ENCODE measurements around the gene SPATA17. TPM values are rescaled to one million over a fixed set of nuclear protein-coding genes. Genes with fewer than 3 reads are reported as not detected.

The SPATA17 gene
- total RNA-seq, 1 donor from 2014 or later: 0.53 TPM

- Histone ChIP-seq H3K4me3 (ENCODE audit: low read depth, low read length) (no peak overlapping the region), H3K36me3 (ENCODE audit: control insufficient read depth, insufficient read depth, low read length) (no peaks in the 10 kb centered on the region), H3K27me3 (ENCODE audit: control insufficient read depth, insufficient read depth, low read length) (no peaks in the 10 kb centered on the region)
- no peak for DNase-seq (ENCODE audit: low read depth)
- TF ChIP-seq CTCF (IDR thresholded peaks at IDR 0.05; ENCODE audit: insufficient read depth, low read length, severe bottlenecking): no peak
- FAIRE-seq: no peak
These were observed 28.8 kb upstream of the SPATA17 start for GRCh38 chr1:217602380-217602779.

- H3K27me3 ChIP-seq (ENCODE audit: control insufficient read depth, insufficient read depth, low read length): no peaks in the 10 kb centered on the region
- no peak for TF ChIP-seq CTCF (IDR thresholded peaks at IDR 0.05; ENCODE audit: insufficient read depth, low read length, severe bottlenecking)
- no peaks in the 10 kb centered on the region for H3K36me3 ChIP-seq (ENCODE audit: control insufficient read depth, insufficient read depth, low read length)
- FAIRE-seq (no peak), DNase-seq (ENCODE audit: low read depth) (no peak)
- no peak overlapping the region for H3K4me3 ChIP-seq (ENCODE audit: low read depth, low read length)
These were observed 25.8 kb upstream of the SPATA17 start for GRCh38 chr1:217605390-217605789.

DNA sequence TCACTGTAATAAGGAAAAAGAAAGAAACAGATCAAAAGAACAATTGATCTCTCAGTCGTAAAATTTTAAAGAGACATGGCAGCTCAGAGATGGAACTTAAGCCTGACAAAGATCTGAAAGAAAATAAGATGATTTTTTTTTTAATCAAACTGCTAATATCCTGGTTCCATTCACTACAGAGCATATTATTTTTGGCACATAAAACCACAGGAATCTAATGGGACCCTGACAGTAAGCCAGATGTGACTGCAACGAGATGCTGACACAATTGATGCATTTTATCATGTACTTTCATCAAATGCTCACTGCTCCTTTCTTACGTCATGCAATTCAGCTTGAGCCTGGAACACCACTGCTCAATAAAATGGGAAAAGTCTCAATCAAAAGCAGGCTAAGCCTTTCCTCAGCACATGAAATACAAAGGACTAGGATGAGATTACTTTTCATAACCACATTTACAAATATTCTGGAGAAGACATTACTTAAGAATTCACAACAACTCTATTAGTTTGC is 16.9 kb upstream of the SPATA17 start:
- Histone ChIP-seq H3K27me3 (ENCODE audit: control insufficient read depth, insufficient read depth, low read length) (no peaks in the 10 kb centered on the region), H3K4me3 (ENCODE audit: low read depth, low read length) (no peak overlapping the region), H3K36me3 (ENCODE audit: control insufficient read depth, insufficient read depth, low read length) (peaks cover 2% of the 10 kb centered on the region)
- FAIRE-seq: no peak
- no peak for TF ChIP-seq CTCF (IDR thresholded peaks at IDR 0.05; ENCODE audit: insufficient read depth, low read length, severe bottlenecking)
- no peak for DNase-seq (ENCODE audit: low read depth)

DNA sequence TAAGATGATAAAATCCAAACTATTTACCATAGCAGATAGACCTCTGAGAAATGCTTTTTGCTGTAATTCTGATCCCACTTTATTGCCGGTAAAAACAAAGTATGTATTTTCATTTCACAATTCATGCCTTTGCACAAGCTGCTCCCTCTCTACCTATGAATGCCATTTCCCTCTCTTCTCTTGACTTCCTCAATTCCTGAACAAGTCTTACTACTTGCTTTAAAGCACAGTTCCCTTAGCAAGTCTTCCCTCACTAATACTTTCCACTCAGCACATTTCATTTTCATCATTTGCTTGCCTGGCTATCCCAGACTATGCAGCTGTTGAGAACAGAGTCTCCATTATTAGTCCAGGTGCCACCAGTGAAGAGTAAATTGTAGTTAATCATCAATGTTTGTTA is 14.0 kb upstream of the SPATA17 start:
- no peak for DNase-seq (ENCODE audit: low read depth)
- FAIRE-seq: no peak
- H3K36me3 ChIP-seq (ENCODE audit: control insufficient read depth, insufficient read depth, low read length): peaks cover 6% of the 10 kb centered on the region
- H3K4me3 ChIP-seq (ENCODE audit: low read depth, low read length): no peak overlapping the region
- no peak for TF ChIP-seq CTCF (IDR thresholded peaks at IDR 0.05; ENCODE audit: insufficient read depth, low read length, severe bottlenecking)
- no peaks in the 10 kb centered on the region for H3K27me3 ChIP-seq (ENCODE audit: control insufficient read depth, insufficient read depth, low read length)

DNA sequence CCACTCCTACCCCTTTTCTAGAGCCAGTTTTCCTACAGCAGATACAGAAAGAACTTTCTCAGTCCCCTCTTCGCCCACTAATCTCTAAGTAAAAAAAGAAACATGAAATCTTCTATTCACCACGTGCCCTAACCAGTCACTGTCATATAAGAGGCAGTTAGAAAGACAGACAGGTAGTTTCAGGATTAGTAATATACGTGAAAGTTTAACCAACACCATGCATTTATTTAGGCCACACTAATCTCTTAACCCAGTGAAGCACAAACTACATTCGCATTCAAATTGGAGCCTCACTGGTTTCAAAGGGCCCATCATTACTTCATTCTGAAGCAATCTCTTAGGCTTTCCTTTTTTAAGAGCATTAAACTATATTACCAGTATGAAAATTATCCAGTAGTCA is 10.3 kb upstream of the SPATA17 start:
- no peaks in the 10 kb centered on the region for H3K27me3 ChIP-seq (ENCODE audit: control insufficient read depth, insufficient read depth, low read length)
- FAIRE-seq: no peak

More for the DNA sequence above, 10.3 kb upstream of the SPATA17 start:
- Histone ChIP-seq H3K36me3 (ENCODE audit: control insufficient read depth, insufficient read depth, low read length) (peaks cover 6% of the 10 kb centered on the region), H3K4me3 (ENCODE audit: low read depth, low read length) (no peak overlapping the region)
- no peak for TF ChIP-seq CTCF (IDR thresholded peaks at IDR 0.05; ENCODE audit: insufficient read depth, low read length, severe bottlenecking)
- no peak for DNase-seq (ENCODE audit: low read depth)
